OCI-LY7 (cell line): ENCODE data around the gene ALDH1L2. TPM values are rescaled to one million over a fixed set of nuclear protein-coding genes. Genes with fewer than 3 reads are reported as not detected.
"Not testable (repeated sequence)": the region's sequence is repeated elsewhere in the genome, so short reads cannot be mapped to it uniquely, and the experiment has no call there.

Experiments used
- BruUV-seq: library from RNA; stranded (reverse); fragments of 400-500 nt; replicated peaks from 2 replicates; lab custom pipeline; 2021; lab: Mats Ljungman, UMichigan
- CTCF ChIA-PET: fragments of 300-600 bp; sonication (Branson Sonifier 250); formaldehyde crosslinking; loops from one replicate; lab custom pipeline; 2022; ENCODE audit warnings: antibody characterized with exemption; ENCODE audit not compliant: unreplicated experiment; lab: Charles Lee
- POLR2A ChIA-PET: fragments of 300-600 bp; sonication (Branson Sonifier 250); formaldehyde crosslinking; loops from one replicate; lab custom pipeline; 2022; ENCODE audit warnings: antibody characterized with exemption; lab: Charles Lee
- DNase-seq: peaks from one replicate; pipeline ENCODE4 v3.0.0-alpha.2; 2015; ENCODE audit warnings: low spot score
- H2AFZ ChIP-seq: fragments of 200-600 bp; sonication (generic), shearing (Covaris generic); 2 replicates; pipeline ENCODE4 v1.6.1; 2014; ENCODE audit warnings: mild to moderate bottlenecking, antibody characterized with exemption, low read length, moderate library complexity
- H3K27ac ChIP-seq: fragments of 200-600 bp; sonication (generic); 2 replicates; pipeline ENCODE4 v1.5.1; 2014; ENCODE audit warnings: mixed run types, low read depth, mild to moderate bottlenecking, moderate library complexity, low read length, inconsistent platforms; ENCODE audit not compliant: poor library complexity, severe bottlenecking
- H3K36me3 ChIP-seq: fragments of 200-600 bp; sonication (generic); 2 replicates; pipeline ENCODE4 v1.6.1; 2014; ENCODE audit warnings: mild to moderate bottlenecking, antibody characterized with exemption, low read length, moderate library complexity, mixed read lengths; ENCODE audit not compliant: insufficient read depth
- H3K4me1 ChIP-seq: fragments of 200-600 bp; sonication (generic); 2 replicates; pipeline ENCODE4 v1.5.1; 2014; ENCODE audit warnings: mild to moderate bottlenecking, low read length; ENCODE audit not compliant: insufficient read depth, poor library complexity, severe bottlenecking
- H3K4me2 ChIP-seq: fragments of 200-600 bp; sonication (generic); 2 replicates; pipeline ENCODE4 v1.6.1; 2014; ENCODE audit warnings: mild to moderate bottlenecking, low read length
- H3K4me3 ChIP-seq: fragments of 200-600 bp; sonication (generic); 2 replicates; pipeline ENCODE4 v1.5.1; 2014; ENCODE audit warnings: mild to moderate bottlenecking, low read depth, low read length; ENCODE audit not compliant: poor library complexity, severe bottlenecking
- H3K79me2 ChIP-seq: fragments of 200-600 bp; sonication (generic); 2 replicates; pipeline ENCODE4 v1.6.1; 2016; ENCODE audit warnings: low read depth, mild to moderate bottlenecking, low read length, moderate library complexity, mixed read lengths; ENCODE audit not compliant: insufficient read depth
- H3K9me2 ChIP-seq: fragments of 200-600 bp; sonication (generic); 2 replicates; pipeline ENCODE4 v1.6.1; 2016; ENCODE audit warnings: mild to moderate bottlenecking, low read length, mixed read lengths; ENCODE audit not compliant: insufficient read depth
- H3K9me3 ChIP-seq: fragments of 200-600 bp; sonication (generic); 2 replicates; pipeline ENCODE4 v1.6.1; 2014; ENCODE audit warnings: mild to moderate bottlenecking, mixed run types, low read length, mixed read lengths
- H4K20me1 ChIP-seq: fragments of 200-600 bp; sonication (generic); 2 replicates; pipeline ENCODE4 v1.6.1; 2014; ENCODE audit warnings: mild to moderate bottlenecking, antibody characterized with exemption, low read length, moderate library complexity, mixed read lengths; ENCODE audit not compliant: insufficient read depth
- EZH2phosphoT487 ChIP-seq: fragments of 200-600 bp; sonication (generic); IDR thresholded peaks from 2 replicates; pipeline ENCODE4 v1.6.1; 2018; ENCODE audit warnings: low read depth, borderline replicate concordance, mild to moderate bottlenecking, mixed run types, antibody characterized with exemption, low read length, moderate library complexity, mixed read lengths
- intact Hi-C: fragments of 100-400 bp; cut with micrococcal nuclease; formaldehyde crosslinking; loops from one replicate; pipeline ENCODE4 v1.10.0; 2022; ENCODE audit not compliant: unreplicated experiment
- total RNA-seq, 2 experiments: library from RNA; depleted of rRNA in 1 of 2; stranded (reverse); fragments of >200 nt in 1 of 2; shearing (Covaris generic) in 1 of 2; gene quantifications; 2 replicates each; pipeline ENCODE4 v1.2.3, GENCODE V29; 2014 to 2022
- TF ChIP-seq, protein P1 (sequence below): fragments of 200-600 bp; sonication (generic); conservative IDR thresholded peaks from 2 replicates; pipeline ENCODE4 v1.5.1; 2014; ENCODE audit warnings: mild to moderate bottlenecking, antibody characterized with exemption, low read length, moderate library complexity, mixed read lengths

Gene ALDH1L2
- total RNA-seq, 2 experiments from 2014 or later = 0.25 TPM; not detected in 1

DNA sequence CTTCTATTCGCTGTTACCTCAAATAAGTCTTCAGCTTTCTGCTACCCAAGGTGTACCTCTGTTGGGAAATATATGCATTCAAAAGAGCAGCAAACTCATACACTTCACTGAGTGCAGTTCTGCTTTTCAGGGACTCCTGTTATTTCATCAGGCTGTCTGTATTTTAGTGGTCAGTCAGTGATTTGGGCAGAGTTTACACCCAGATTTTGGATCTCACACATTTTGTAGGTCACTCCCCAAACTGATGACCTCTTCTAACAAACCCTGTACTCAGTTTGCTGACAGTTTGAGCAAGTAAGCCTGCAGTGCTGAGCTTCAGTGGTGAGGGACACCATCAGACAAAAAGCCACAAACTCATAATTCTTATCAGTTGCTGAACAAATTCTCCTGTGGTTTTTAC, 15.1 kb upstream of the ALDH1L2 start:
- no peak for DNase-seq
- H3K36me3 ChIP-seq = no peaks in the 10 kb centered on the region
- no peaks in the 10 kb centered on the region for H4K20me1 ChIP-seq
- ChIA-PET POLR2A (interaction anchor here (0.6 to 1.1 kb wide), 2 partner anchors 250 to 496 kb away, joined by 3 read pairs; no protein-coding TSS in a partner anchor), CTCF (no interaction called here)
- no peak overlapping the region for H3K4me2 ChIP-seq
- no peak overlapping the region for H3K4me3 ChIP-seq
- no peak for TF ChIP-seq EZH2phosphoT487
- TF ChIP-seq, protein P1, sequence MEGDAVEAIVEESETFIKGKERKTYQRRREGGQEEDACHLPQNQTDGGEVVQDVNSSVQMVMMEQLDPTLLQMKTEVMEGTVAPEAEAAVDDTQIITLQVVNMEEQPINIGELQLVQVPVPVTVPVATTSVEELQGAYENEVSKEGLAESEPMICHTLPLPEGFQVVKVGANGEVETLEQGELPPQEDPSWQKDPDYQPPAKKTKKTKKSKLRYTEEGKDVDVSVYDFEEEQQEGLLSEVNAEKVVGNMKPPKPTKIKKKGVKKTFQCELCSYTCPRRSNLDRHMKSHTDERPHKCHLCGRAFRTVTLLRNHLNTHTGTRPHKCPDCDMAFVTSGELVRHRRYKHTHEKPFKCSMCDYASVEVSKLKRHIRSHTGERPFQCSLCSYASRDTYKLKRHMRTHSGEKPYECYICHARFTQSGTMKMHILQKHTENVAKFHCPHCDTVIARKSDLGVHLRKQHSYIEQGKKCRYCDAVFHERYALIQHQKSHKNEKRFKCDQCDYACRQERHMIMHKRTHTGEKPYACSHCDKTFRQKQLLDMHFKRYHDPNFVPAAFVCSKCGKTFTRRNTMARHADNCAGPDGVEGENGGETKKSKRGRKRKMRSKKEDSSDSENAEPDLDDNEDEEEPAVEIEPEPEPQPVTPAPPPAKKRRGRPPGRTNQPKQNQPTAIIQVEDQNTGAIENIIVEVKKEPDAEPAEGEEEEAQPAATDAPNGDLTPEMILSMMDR = no peak
- H3K79me2 ChIP-seq = no peaks in the 10 kb centered on the region
- H3K27ac ChIP-seq = no peak overlapping the region
- peaks cover 5% of the 10 kb centered on the region; the same call in 1 of the 2 replicates for H3K9me3 ChIP-seq
- no peak overlapping the region for H2AFZ ChIP-seq
- no TSS peak for BruUV-seq
- no peaks in the 10 kb centered on the region for H3K9me2 ChIP-seq
- intact Hi-C loops = no loop called here
- H3K4me1 ChIP-seq = no peaks in the 10 kb centered on the region

DNA sequence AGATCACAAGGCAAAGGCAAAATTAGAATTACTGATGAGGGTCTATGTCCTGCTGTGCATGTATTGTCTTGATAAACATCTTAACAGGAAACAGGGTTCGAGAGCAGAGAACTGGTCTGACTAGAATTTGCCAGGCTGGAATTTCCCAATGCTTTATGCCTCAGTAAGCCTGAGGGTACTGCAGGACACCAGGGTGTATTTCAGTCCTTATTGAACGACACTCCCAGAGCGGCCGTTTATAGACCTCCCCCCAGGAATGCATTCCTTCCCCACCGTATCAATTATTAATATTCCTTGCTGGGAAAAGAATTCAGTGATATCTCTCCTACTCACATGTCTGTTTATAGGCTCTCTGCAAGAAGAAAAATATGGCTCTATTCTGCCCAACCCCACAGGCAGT, 11.1 kb upstream of the ALDH1L2 start:
- CTCF ChIA-PET, H3K9me2 ChIP-seq, H3K4me2 ChIP-seq, BruUV-seq, H3K4me1 ChIP-seq, intact Hi-C loops, H3K27ac ChIP-seq, H3K4me3 ChIP-seq, H2AFZ ChIP-seq, H3K79me2 ChIP-seq, H3K36me3 ChIP-seq, H4K20me1 ChIP-seq: not testable (repeated sequence)
- peaks cover 10% of the 10 kb centered on the region; the same call in 1 of the 2 replicates for H3K9me3 ChIP-seq
- DNase-seq = peak; percentile 31
- POLR2A ChIA-PET = interaction anchor here (0.6 kb wide), 1 partner anchor 71 kb away, joined by 3 read pairs; no protein-coding TSS in a partner anchor

DNA sequence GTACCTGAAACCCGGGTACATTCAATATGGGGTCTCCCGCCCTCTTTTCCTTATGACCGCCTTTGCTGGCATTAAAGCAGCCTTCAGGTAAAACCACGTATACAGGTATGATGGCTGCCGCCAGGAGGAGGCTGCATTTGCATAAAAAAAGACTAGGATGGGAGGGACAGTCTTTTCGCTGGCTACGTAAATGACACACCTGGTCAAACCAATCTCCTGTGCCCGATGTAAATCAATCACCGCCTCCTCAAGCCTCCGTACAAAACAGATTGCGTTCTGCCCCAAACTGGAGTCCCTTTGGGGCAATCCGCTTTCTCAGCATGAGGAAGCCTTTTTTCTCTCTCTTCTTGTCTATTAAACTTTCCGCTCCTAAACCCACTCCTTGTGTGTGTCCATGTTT, 8.1 kb upstream of the ALDH1L2 start:
- Histone ChIP-seq H3K4me3 (no peak overlapping the region), H3K27ac (no peak overlapping the region), H3K79me2 (no peaks in the 10 kb centered on the region), H3K4me2 (no peak overlapping the region), H3K4me1 (no peaks in the 10 kb centered on the region), H4K20me1 (no peaks in the 10 kb centered on the region), H3K36me3 (no peaks in the 10 kb centered on the region), H3K9me2 (no peaks in the 10 kb centered on the region), H3K9me3 (peaks cover 10% of the 10 kb centered on the region; the same call in 1 of the 2 replicates), H2AFZ (no peak overlapping the region)
- TF ChIP-seq, protein P1 = no peak
- TF ChIP-seq EZH2phosphoT487 = no peak
- DNase-seq = no peak
- intact Hi-C loops = no loop called here
- BruUV-seq = no TSS peak
- POLR2A ChIA-PET = interaction anchor here (0.6 to 2.0 kb wide), 4 partner anchors 18 to 180 kb away, joined by 3 to 9 read pairs (median 3); no protein-coding TSS in a partner anchor
- CTCF ChIA-PET = no interaction called here
